Osteoblast (primary cell): Measurements from ENCODE around the gene FBXW12. TPM values are rescaled to one million over a fixed set of nuclear protein-coding genes. Genes with fewer than 3 reads are reported as not detected.

Experiments
- DNase-seq: peaks from one replicate; pipeline ENCODE4 v3.0.0; 2011; ENCODE audit warnings: low spot score, mixed read lengths; ENCODE audit not compliant: insufficient read length; ENCODE audit errors: missing footprints
- H2AFZ ChIP-seq: 2 replicates; pipeline ENCODE4 v1.6.0; 2011; ENCODE audit warnings: mild to moderate bottlenecking, low read length
- H3K27ac ChIP-seq: 2 replicates; pipeline ENCODE4 v1.5.1; 2011; ENCODE audit warnings: mild to moderate bottlenecking, low read depth, low read length, moderate library complexity
- H3K27me3 ChIP-seq: 2 replicates; pipeline ENCODE4 v1.6.0; 2012; ENCODE audit warnings: mild to moderate bottlenecking, control low read depth, inconsistent platforms, low read length, moderate library complexity; ENCODE audit not compliant: insufficient read depth
- H3K36me3 ChIP-seq: 2 replicates; pipeline ENCODE4 v1.5.1; 2011; ENCODE audit warnings: mild to moderate bottlenecking, low read length, control low read depth, moderate library complexity; ENCODE audit not compliant: insufficient read depth
- H3K4me1 ChIP-seq: 2 replicates; pipeline ENCODE4 v1.5.1; 2011; ENCODE audit warnings: mild to moderate bottlenecking, low read length, control low read depth, moderate library complexity; ENCODE audit not compliant: insufficient read depth
- H3K4me2 ChIP-seq: 2 replicates; pipeline ENCODE4 v1.6.0; 2011; ENCODE audit warnings: mild to moderate bottlenecking, low read length; ENCODE audit not compliant: insufficient read depth
- H3K4me3 ChIP-seq: fragments of 200-600 bp; sonication (generic); 3 replicates; pipeline ENCODE4 v1.5.1; 2012; ENCODE audit warnings: mild to moderate bottlenecking, low read length, inconsistent platforms; ENCODE audit not compliant: insufficient read depth
- H3K79me2 ChIP-seq: 2 replicates; pipeline ENCODE4 v1.6.0; 2012; ENCODE audit warnings: mild to moderate bottlenecking, low read length, control low read depth, inconsistent platforms; ENCODE audit not compliant: insufficient read depth
- H3K9me3 ChIP-seq: 2 replicates; pipeline ENCODE4 v1.5.1; 2011; ENCODE audit warnings: low read depth, low read length, control low read depth
- H4K20me1 ChIP-seq: 2 replicates; pipeline ENCODE4 v1.6.0; 2012; ENCODE audit warnings: mild to moderate bottlenecking, low read length, control low read depth; ENCODE audit not compliant: insufficient read depth
- CTCF ChIP-seq: IDR thresholded peaks from 2 replicates; pipeline ENCODE4 v1.5.1; 2011; ENCODE audit warnings: mild to moderate bottlenecking, low read depth, low read length, moderate library complexity; ENCODE audit errors: extremely low read depth
- total RNA-seq: library from RNA; depleted of rRNA; stranded (reverse); fragments of >200 nt; gene quantifications from 2 replicates; pipeline ENCODE4 v1.2.3, GENCODE V29; 2012

Gene FBXW12
- total RNA-seq, 1 donor = not detected

GRCh38 chr3:48414376-48415250 lies 42.6 kb downstream of the FBXW12 start:
- no peak for TF ChIP-seq CTCF
- Histone ChIP-seq H3K9me3 (no peaks in the 10 kb centered on the region), H2AFZ (no peak overlapping the region), H3K4me2 (no peak overlapping the region), H3K4me3 (no peak overlapping the region), H3K27ac (no peak overlapping the region), H3K4me1 (no peaks in the 10 kb centered on the region), H3K27me3 (no peaks in the 10 kb centered on the region), H3K36me3 (no peaks in the 10 kb centered on the region), H3K79me2 (no peaks in the 10 kb centered on the region), H4K20me1 (no peaks in the 10 kb centered on the region)
- peak; percentile 79 for DNase-seq

- no peak overlapping the region for H3K4me2 ChIP-seq
- H3K9me3 ChIP-seq = no peaks in the 10 kb centered on the region
- no peaks in the 10 kb centered on the region for H3K4me1 ChIP-seq
- H3K27me3 ChIP-seq = no peaks in the 10 kb centered on the region
- peak; percentile 82 for DNase-seq
- no peaks in the 10 kb centered on the region for H3K79me2 ChIP-seq
- no peaks in the 10 kb centered on the region for H4K20me1 ChIP-seq
- H3K4me3 ChIP-seq = no peak overlapping the region
- no peak overlapping the region for H2AFZ ChIP-seq
- H3K36me3 ChIP-seq = no peaks in the 10 kb centered on the region
- no peak overlapping the region for H3K27ac ChIP-seq
- TF ChIP-seq CTCF = no peak
Observed at GRCh38 chr3:48415251-48415953, 43.4 kb downstream of the FBXW12 start.

DNA sequence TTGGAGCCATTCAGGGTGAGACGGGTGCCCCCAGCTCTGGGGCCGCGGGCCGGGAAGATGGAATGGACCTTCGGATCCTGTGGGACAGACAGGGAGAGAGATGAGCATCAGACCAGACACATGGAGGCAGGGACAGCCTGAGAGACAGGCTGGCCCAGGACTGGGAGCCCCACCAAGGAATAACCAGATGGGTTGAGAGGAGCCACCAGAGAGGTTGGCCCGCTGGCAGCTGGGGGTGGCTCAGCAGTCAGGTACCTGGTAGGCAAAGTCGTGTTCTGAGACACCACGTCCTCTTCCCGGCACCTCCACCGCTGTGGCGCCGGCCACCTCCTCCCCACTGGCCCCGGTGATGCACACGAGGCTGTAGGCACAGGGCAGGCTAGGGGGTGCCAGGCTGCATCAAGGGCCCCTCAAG lies 44.1 kb downstream of the FBXW12 start:
- no peak overlapping the region for H3K4me2 ChIP-seq

More for the DNA sequence above, 44.1 kb downstream of the FBXW12 start:
- Histone ChIP-seq H3K4me1 (no peaks in the 10 kb centered on the region), H3K4me3 (no peak overlapping the region), H2AFZ (no peak overlapping the region), H4K20me1 (no peaks in the 10 kb centered on the region), H3K79me2 (no peaks in the 10 kb centered on the region), H3K9me3 (no peaks in the 10 kb centered on the region), H3K27me3 (no peaks in the 10 kb centered on the region), H3K27ac (no peak overlapping the region), H3K36me3 (no peaks in the 10 kb centered on the region)
- peak; percentile 79 for DNase-seq
- no peak for TF ChIP-seq CTCF
